HG02798 (cell line): ENCODE data around the gene AP4S1.
"Not testable (repeated sequence)": the region's sequence is repeated elsewhere in the genome, so short reads cannot be mapped to it uniquely, and the experiment has no call there.

Experiments
- ATAC-seq: cut with Tn5 transposase; IDR thresholded peaks from one replicate; pipeline ENCODE4 v1.9.1; 2021; ENCODE audit warnings: mild to moderate bottlenecking; ENCODE audit not compliant: unreplicated experiment, poor library complexity

Gene AP4S1

GRCh38 chr14:31038521-31039166 is 13.2 kb downstream of the AP4S1 start:
- no peak for ATAC-seq

- no peak for ATAC-seq
Measured at GRCh38 chr14:31042300-31042699, 16.9 kb downstream of the AP4S1 start.

GRCh38 chr14:31042893-31043292 is 17.4 kb downstream of the AP4S1 start:
- not testable (repeated sequence) for ATAC-seq

GRCh38 chr14:31043379-31043778 is 17.9 kb downstream of the AP4S1 start:
- ATAC-seq = no peak

- no peak for ATAC-seq
Measured at GRCh38 chr14:31045501-31046080, 20.1 kb downstream of the AP4S1 start.

GRCh38 chr14:31047503-31047902 is 22.1 kb downstream of the AP4S1 start:
- ATAC-seq = no peak

GRCh38 chr14:31051023-31051422 is 25.6 kb downstream of the AP4S1 start:
- ATAC-seq = no peak

GRCh38 chr14:31051511-31051910 is 26.1 kb downstream of the AP4S1 start:
- no peak for ATAC-seq

- not testable (repeated sequence) for ATAC-seq
Measured at GRCh38 chr14:31052905-31053586, 27.6 kb downstream of the AP4S1 start.

GRCh38 chr14:31057035-31057434 is 31.6 kb downstream of the AP4S1 start:
- ATAC-seq = no peak

- ATAC-seq = no peak
Measured at GRCh38 chr14:31057701-31058364, 32.4 kb downstream of the AP4S1 start.

- no peak for ATAC-seq
Measured at GRCh38 chr14:31059152-31059924, 33.9 kb downstream of the AP4S1 start.

- ATAC-seq = no peak
Measured at GRCh38 chr14:31060253-31060875, 34.9 kb downstream of the AP4S1 start.

- ATAC-seq = not testable (repeated sequence)
Measured at GRCh38 chr14:31062908-31063307, 37.5 kb downstream of the AP4S1 start.

GRCh38 chr14:31068235-31068634 is 42.8 kb downstream of the AP4S1 start:
- no peak for ATAC-seq

GRCh38 chr14:31069343-31069742 is 43.9 kb downstream of the AP4S1 start:
- ATAC-seq = no peak

GRCh38 chr14:31070431-31070830 is 45.0 kb downstream of the AP4S1 start:
- no peak for ATAC-seq

GRCh38 chr14:31071151-31071550 is 45.7 kb downstream of the AP4S1 start:
- no peak for ATAC-seq

- ATAC-seq = no peak
Measured at GRCh38 chr14:31075144-31075543, 49.7 kb downstream of the AP4S1 start.

- ATAC-seq = no peak
Measured at GRCh38 chr14:31078766-31079165, 53.3 kb downstream of the AP4S1 start.
